IPS DF 6.9 (cell line): ENCODE measurements around the gene LGI1.

Experiments used
- DNase-seq: peaks from one replicate; pipeline ENCODE4 v3.0.0-alpha.2; 2013; ENCODE audit warnings: low read depth, low spot score
- H3K27ac ChIP-seq: one replicate; pipeline ENCODE4 v1.5.1; 2013; ENCODE audit warnings: low read length, control low read depth
- H3K27me3 ChIP-seq: 2 replicates; pipeline ENCODE4 v1.6.1; 2013; ENCODE audit warnings: mild to moderate bottlenecking, low read length; ENCODE audit not compliant: control insufficient read depth, insufficient read depth
- H3K36me3 ChIP-seq: 2 replicates; pipeline ENCODE4 v1.6.1; 2013; ENCODE audit warnings: low read length; ENCODE audit not compliant: control insufficient read depth, insufficient read depth
- H3K4me1 ChIP-seq: 2 replicates; pipeline ENCODE4 v1.6.1; 2013; ENCODE audit warnings: low read length; ENCODE audit not compliant: control insufficient read depth, insufficient read depth
- H3K4me3 ChIP-seq: 2 replicates; pipeline ENCODE4 v1.5.1; 2013; ENCODE audit warnings: mild to moderate bottlenecking, low read length
- H3K9me3 ChIP-seq: 2 replicates; pipeline ENCODE4 v1.6.1; 2013; ENCODE audit warnings: low read length, inconsistent platforms; ENCODE audit not compliant: control insufficient read depth, insufficient read depth
- WGBS: extraction: QIAGEN DNeasy Blood & Tissue Kit; methylation state at CpG from one replicate; pipeline ENCODE4 v1.1.7; 2013; ENCODE audit warnings: mixed read lengths, missing lambda C conversion rate; ENCODE audit not compliant: insufficient read length, insufficient coverage; 5-methylcytosine and 5-hydroxymethylcytosine counted together

The LGI1 gene

DNA sequence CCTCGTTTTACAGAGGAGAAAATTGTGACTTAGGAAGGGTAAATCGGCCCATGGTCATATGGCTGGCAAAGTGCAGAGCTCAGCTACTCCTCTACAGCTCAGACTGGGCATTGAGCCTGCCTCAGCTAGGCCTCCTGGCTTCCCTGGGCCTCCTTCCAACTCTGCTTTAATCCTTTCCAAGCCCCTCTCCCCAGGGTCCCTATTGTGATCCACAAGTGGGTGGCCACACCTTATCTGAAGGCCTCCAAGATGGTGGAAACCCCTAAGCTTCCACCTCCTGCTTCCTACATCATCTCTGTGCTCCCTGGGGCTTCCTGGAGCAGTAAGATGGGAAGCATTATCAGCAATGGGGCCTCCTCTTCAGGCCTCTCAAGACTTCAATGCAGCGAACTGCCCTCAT is 3.0 kb upstream of the LGI1 start:
- Histone ChIP-seq H3K27me3 (no peaks in the 10 kb centered on the region), H3K27ac (no peak overlapping the region), H3K9me3 (no peaks in the 10 kb centered on the region), H3K4me1 (peaks cover 7% of the 10 kb centered on the region), H3K36me3 (no peaks in the 10 kb centered on the region), H3K4me3 (no peak overlapping the region)
- no CpG with 5 or more reads among the region's 3 CpGs for WGBS
- no peak for DNase-seq

DNA sequence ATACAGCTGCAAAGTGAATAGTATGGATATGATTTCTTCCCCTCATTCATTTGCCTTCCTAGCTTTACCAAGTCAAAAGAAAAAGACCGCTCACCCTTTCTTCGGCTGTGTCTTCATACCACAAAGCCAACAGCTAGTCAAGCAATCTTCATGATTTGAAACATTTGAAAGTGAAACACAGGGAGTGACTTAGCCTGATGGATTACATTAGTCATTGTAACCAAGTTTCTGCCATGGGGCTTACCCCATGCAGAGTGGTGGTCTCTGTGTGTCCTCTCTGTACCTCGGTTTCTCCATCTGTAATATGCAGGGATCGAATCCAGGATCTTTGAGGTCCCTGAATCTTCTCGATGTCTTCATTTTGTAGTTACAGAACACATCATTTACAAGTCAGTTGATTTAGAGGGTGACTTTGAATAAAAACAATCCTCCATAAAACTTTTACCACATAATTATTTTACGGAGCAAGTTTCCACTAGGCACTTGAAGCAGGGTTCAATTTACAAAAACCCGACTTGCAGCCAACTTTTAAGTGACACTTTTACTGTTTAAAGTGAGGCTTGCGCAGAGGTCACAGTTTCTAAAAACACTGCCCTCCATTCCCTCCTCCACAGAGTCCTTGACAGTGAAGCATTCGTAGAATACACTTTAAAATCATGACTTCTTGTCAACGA is 2.2 kb upstream of the LGI1 start:
- DNase-seq, result no peak
- H3K4me3 ChIP-seq, result no peak overlapping the region
- H3K27me3 ChIP-seq, result no peaks in the 10 kb centered on the region
- no peak overlapping the region for H3K27ac ChIP-seq
- peaks cover 9% of the 10 kb centered on the region for H3K4me1 ChIP-seq
- WGBS, result 100% methylated on average over 1 of the region's 10 CpGs
- H3K36me3 ChIP-seq, result no peaks in the 10 kb centered on the region
- H3K9me3 ChIP-seq, result no peaks in the 10 kb centered on the region

DNA sequence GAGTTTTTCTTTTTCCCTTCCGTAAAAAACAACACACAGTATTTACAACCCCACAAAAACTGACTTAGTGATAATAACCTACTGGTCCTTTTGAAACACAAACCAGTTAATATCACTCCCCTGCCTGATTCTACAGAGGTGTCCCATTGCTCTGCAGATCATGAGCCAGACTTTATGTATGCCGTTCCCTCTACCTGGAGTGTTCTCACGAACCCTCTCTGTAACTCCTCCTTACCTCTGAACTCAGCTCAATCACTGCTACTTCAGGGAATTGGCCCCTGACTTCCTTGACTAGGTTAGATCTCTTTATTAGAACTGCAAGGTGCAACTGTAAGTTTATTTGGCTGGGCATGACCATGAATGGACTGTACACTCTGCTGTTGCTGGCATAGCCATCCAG is 1.6 kb upstream of the LGI1 start:
- no peak for DNase-seq
- Histone ChIP-seq H3K27ac (no peak overlapping the region), H3K4me1 (peaks cover 8% of the 10 kb centered on the region), H3K36me3 (no peaks in the 10 kb centered on the region), H3K9me3 (no peaks in the 10 kb centered on the region), H3K27me3 (no peaks in the 10 kb centered on the region), H3K4me3 (no peak overlapping the region)
- WGBS, result 100% methylated on average over 1 of the region's 3 CpGs

DNA sequence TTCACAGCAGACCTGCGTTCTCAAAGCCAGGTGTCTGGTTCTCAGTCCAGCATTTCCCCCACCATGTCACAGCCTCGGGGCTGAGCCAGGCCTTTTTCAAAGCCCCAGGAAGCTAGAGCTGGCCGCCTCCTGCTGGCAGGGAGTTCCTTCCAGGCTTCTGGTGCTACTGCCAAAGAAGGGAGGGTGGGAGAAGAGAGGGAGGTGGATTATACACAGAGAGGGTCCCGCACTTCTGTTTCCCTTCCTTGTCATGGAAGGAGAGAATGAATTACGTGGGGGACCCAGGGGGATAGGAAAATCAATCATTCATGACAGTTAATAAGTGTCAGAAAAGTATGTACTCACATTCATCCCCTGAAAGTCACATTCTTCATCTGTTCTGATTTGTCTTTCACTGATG is 600 bp upstream of the LGI1 start:
- Histone ChIP-seq H3K9me3 (no peaks in the 10 kb centered on the region), H3K4me3 (no peak overlapping the region), H3K36me3 (no peaks in the 10 kb centered on the region), H3K27me3 (no peaks in the 10 kb centered on the region), H3K4me1 (peaks cover 6% of the 10 kb centered on the region), H3K27ac (no peak overlapping the region)
- DNase-seq, result no peak
- WGBS, result no CpG with 5 or more reads among the region's 5 CpGs

DNA sequence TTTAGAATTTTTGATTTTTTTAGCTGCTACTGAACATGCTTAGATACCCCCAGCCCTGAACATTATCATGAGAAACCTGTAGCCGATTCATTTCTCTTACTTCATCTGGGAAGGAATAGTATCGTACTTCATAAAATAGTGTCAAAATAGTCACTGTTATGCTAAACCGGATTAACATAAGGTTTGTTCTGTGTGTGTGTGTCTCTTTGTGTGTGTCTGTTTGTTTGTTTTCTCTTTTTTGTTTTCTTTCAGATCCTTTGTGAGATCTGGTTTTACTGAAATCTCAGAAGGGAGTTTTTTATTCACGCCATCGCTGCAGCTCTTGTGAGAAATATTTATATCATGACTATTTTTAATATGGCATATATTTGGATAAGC is 761 bp downstream of the LGI1 start:
- Histone ChIP-seq H3K4me3 (no peak overlapping the region), H3K36me3 (no peaks in the 10 kb centered on the region), H3K27ac (no peak overlapping the region), H3K27me3 (no peaks in the 10 kb centered on the region), H3K4me1 (peaks cover 6% of the 10 kb centered on the region), H3K9me3 (no peaks in the 10 kb centered on the region)
- no peak for DNase-seq
- no CpG with 5 or more reads among the region's 5 CpGs for WGBS

DNA sequence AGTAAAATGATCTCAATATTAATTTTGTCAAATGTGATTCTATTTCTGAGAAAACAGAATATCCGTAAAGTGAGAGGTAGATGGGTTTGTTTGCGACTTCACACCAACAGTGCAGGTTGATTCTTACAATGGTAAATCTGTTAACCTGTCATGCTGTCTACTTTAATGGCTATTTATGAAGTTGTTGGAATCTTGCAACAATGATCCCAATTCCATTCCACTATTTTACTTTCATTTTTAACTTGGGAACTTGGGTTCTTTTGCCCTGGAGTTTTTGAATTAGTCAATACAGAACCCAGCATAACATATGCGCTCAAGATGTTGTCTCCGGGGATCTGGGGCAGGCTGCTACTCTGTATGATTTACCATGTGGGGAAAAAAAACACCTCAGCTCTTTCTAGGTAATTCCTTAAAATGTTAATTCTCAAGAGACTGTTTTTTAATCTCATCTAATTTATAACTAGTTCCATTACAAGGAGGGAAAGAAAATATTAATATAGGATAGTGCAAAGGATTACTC is 1.2 kb downstream of the LGI1 start:
- no peak for DNase-seq

DNA sequence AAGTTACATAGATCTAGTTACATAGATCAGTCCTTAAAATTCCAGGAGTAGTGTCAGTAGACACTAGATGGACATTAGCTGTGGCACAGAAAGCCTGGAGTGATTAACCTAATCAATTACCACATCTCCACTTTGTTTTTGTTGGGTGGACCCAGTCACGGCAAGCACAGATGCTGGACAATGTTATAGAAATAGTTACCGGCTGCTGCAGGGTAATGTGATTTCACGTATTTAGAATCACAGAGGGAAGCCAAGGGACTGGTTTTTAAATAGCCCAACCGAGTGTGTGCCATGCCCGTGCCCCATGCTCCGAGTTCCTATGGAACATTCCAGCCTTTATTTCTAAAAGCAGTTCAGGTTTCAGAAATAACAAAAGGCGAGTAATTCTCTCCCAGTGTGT is 2.8 kb downstream of the LGI1 start:
- Histone ChIP-seq H3K27me3 (no peaks in the 10 kb centered on the region), H3K4me3 (no peak overlapping the region), H3K27ac (no peak overlapping the region), H3K9me3 (no peaks in the 10 kb centered on the region), H3K36me3 (no peaks in the 10 kb centered on the region), H3K4me1 (peaks cover 6% of the 10 kb centered on the region)
- no CpG with 5 or more reads among the region's 7 CpGs for WGBS
- no peak for DNase-seq

More for the DNA sequence above, 1.2 kb downstream of the LGI1 start:
- Histone ChIP-seq H3K36me3 (no peaks in the 10 kb centered on the region), H3K4me1 (peaks cover 6% of the 10 kb centered on the region), H3K27me3 (no peaks in the 10 kb centered on the region), H3K9me3 (no peaks in the 10 kb centered on the region), H3K27ac (no peak overlapping the region), H3K4me3 (no peak overlapping the region)
- no CpG with 5 or more reads among the region's 4 CpGs for WGBS

DNA sequence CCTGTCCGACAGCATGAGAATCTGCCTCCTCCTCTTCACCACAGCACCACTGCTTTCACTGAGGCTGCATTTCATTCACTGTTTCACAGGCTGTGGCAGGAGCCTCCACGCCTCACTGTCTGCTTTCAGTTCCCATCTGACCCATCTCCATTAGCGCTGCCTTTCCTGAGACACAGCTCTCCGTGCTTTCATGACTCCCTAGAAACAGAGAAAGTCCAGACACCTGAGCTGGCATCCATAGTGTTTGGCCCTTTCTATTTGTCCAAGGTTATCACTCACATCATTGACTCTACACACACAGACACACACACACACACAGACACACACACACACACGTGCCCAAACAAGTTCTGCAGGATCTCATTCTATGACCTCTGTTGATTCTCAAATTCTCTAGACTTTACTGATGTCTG is 5.2 kb downstream of the LGI1 start:
- peaks cover 4% of the 10 kb centered on the region for H3K4me1 ChIP-seq
- no peak overlapping the region for H3K27ac ChIP-seq
- H3K27me3 ChIP-seq, result no peaks in the 10 kb centered on the region
- H3K4me3 ChIP-seq, result no peak overlapping the region
- no CpG with 5 or more reads among the region's 5 CpGs for WGBS
- no peaks in the 10 kb centered on the region for H3K9me3 ChIP-seq
- no peak for DNase-seq
- H3K36me3 ChIP-seq, result no peaks in the 10 kb centered on the region

DNA sequence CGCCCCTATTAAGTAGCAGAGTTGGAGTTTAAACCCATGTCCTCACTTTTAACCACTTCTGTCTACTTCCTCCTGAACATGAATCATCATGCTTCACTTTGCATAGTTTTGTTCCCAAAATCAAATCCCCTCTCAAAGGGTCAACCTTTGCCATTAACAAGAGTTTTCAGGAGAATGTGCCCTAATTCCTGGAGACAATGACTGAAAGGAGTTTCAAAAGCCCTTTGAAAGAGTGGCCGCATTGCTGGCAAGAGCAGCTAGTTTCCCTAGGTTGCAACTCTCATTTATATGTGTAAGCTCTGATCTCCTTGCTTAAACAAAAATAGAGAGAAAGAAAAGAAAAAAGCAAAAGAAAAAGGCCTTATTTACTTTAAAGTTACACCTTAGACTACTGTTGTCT is 9.2 kb downstream of the LGI1 start:
- Histone ChIP-seq H3K27me3 (no peaks in the 10 kb centered on the region; the same call in 1 of the 2 replicates), H3K9me3 (no peaks in the 10 kb centered on the region), H3K36me3 (no peaks in the 10 kb centered on the region), H3K27ac (no peak overlapping the region), H3K4me1 (no peaks in the 10 kb centered on the region), H3K4me3 (no peak overlapping the region)
- no peak for DNase-seq
- WGBS, result no CpG with 5 or more reads among the region's 2 CpGs

DNA sequence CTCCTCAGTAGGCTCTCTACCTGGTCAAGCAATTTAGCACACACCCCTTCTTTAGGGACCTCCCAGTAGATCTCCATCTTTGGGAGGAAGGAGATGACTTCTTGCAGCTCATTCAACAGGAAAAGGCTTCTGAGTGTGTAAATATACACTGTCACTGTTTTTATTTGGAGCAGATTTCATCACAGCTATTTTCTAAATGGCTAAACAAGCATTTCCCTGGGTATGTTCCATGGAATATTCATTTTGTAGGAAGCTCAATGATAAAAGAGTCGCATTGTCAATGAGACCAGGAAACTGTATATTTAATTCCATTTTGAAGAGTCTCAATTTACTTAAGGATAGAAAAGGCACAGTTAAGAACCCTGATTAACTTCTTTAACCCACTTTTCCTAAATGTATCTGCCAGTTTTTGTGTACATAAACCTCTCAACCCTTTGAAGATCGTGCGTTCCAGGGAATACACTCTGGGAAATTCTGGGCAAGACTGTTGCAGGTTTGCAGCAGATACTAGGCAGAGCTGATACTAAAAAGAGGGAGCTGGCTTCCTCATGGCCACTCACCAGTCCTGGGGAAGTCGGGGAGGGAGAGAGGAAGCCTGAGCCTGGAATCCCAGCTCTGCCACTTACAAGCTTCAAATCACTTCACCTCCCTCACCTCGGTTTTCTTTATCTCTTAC is 10.1 kb downstream of the LGI1 start:
- H3K27me3 ChIP-seq, result no peaks in the 10 kb centered on the region; the same call in 1 of the 2 replicates

DNA sequence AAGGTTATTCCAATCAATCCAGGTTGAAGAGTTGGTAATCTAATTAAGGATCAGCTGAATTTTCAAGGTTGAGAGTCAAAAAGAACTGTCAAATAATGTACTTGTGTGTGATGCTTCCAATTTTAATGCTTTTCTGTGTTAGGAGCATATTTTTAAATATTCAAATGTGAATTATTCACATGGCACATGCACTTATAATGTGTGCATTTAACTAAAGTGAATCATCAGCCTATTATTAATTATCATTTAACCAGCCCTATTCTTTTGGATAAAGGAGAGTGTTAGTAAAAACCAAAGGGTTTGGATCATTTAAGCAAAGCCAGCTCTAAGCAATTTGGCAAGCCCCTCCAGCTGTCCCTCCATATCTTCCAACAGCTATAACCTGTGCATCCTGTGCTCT is 11.2 kb downstream of the LGI1 start:
- H3K36me3 ChIP-seq, result no peaks in the 10 kb centered on the region
- no peaks in the 10 kb centered on the region for H3K4me1 ChIP-seq
- no peak for DNase-seq
- H3K4me3 ChIP-seq, result no peak overlapping the region
- H3K27me3 ChIP-seq, result no peaks in the 10 kb centered on the region; the same call in 1 of the 2 replicates
- no peaks in the 10 kb centered on the region for H3K9me3 ChIP-seq
- H3K27ac ChIP-seq, result no peak overlapping the region

More for the DNA sequence above, 10.1 kb downstream of the LGI1 start:
- H3K4me1 ChIP-seq, result no peaks in the 10 kb centered on the region
- no peak overlapping the region for H3K27ac ChIP-seq
- H3K9me3 ChIP-seq, result no peaks in the 10 kb centered on the region
- no peak overlapping the region for H3K4me3 ChIP-seq
- no peak for DNase-seq
- no CpG with 5 or more reads among the region's 5 CpGs for WGBS
- no peaks in the 10 kb centered on the region for H3K36me3 ChIP-seq
